HG03045 (cell line): Measurements from ENCODE around the gene CFAP77.

Source experiments
- ATAC-seq: cut with Tn5 transposase; IDR thresholded peaks from one replicate; pipeline ENCODE4 v1.9.1; 2021; ENCODE audit warnings: mild to moderate bottlenecking, moderate library complexity; ENCODE audit not compliant: unreplicated experiment

CFAP77 gene

DNA sequence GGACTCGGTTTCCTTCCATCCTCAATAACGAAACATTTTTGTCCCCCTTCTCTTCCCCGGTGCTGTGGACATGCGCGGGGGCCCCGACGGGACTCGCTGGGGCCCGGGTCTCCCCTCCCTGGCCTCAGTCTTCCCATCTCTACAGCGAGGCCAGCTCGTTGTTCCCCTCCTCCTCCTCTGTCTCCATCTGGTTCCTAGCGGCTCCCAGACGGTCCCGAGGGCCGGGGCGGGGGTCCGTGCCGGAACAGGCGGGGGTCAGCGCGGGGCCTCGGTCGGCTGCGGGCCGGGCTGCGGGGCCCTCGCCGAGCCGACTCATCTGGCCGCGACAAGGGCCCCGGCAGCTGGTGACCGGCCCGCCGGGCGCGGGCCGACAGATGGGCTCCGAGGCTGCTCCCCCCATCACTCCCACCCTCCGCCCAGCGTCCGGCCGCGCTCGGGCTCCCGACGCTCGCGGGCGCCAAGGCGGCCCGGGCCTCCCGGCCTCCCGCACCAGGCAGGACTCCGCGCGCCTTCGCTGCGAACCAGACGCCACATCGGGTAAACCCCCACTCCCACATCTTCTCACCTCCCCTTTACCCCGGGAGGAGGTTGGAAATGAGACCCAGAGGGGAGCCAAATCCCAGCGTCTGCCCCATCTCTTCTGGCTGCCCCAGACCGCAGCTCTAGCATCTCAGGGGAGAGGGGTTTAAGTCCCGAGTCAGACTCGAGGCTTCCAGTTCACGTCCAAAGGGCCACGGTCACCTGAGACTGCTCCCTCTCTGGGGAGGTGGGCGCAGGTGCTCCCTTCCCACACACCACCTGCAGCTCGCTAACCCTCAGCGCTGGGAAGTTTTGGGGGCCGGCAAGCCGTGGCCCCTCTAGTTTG lies 180.5 kb downstream of the CFAP77 start:
- no peak for ATAC-seq

DNA sequence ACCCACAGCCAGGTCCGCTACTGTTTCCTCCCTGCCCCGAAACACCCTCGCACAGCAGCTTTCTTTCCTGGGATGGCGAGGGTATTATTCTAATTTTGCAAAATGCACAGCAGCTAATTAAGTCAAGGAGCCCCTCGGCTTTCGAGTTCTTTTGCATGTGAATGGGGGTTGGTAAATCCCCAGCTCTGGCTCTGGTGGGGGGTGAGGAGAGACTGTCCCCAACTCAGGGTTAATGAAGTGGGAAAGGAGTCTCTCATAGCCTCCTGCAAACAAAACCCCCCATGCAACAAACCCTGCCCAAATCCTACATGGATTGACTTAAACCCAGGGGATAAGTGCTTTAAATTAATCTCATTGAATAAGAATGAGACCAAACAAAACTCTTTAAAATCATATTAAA lies 181.2 kb downstream of the CFAP77 start:
- no peak for ATAC-seq

DNA sequence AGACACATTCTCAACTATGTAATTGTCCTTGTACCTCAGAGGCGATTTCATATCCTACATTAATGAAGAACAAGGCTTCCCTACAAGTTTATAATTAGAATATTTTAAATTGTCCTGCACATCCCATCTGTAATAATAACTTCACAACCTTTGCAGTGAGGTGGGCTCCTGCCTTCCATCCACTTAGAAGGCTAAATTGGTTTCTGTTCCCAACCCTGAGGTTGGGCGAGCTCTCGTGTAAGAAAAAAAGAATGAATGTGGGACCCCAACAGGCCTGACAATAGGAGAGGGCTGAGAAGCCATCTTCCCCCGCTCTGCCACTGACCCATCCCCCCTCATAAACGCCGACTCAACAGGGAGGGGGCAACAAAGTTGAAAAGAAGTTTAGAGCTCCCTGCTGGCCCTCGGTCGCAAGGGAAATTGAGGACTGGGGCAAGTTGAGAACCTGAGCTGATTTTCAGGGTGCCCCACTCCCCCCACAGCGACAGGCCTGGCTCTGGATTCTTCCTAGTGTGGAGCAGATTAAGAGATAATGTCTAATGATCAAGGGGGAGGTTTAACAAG lies 181.8 kb downstream of the CFAP77 start:
- ATAC-seq, result no peak

DNA sequence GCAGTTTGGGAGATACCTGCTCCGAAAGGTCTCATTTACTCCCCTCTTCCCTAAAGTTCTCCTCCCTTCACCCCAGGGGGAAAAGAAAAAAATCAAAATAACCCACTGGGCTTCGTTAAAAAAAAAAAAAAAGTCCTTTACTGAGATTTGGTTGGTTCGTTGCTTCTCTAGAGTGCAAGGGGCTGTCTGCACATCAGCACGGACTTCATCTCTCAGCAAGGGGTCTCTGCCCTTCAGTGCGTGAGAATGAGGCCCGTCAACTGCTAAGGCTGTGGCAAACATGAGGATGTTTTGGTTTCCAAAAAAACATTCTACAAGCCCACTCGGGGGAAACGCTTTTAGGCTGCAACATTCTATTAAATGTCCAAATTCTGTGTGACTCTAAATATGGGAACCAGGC lies 182.4 kb downstream of the CFAP77 start:
- ATAC-seq, result no peak

DNA sequence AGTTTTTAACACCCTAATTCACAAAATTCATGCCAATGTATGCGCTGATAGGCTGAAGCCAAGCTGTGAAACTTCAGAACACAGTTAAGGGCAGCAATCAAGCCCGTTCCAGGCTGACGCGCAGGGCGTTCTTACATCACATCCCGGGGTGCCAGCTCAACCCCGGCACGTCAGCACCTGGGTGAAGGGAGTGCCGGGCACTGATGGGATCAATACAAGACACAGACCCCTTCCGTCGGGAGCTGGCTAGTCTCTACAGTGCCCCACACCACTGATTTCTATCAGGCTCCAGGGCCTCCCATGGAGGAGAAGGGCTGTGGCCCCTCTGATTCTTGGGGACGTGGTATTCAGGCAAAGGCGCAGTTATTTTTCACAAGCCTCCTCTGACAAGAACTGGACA lies 184.4 kb downstream of the CFAP77 start:
- ATAC-seq, result no peak

DNA sequence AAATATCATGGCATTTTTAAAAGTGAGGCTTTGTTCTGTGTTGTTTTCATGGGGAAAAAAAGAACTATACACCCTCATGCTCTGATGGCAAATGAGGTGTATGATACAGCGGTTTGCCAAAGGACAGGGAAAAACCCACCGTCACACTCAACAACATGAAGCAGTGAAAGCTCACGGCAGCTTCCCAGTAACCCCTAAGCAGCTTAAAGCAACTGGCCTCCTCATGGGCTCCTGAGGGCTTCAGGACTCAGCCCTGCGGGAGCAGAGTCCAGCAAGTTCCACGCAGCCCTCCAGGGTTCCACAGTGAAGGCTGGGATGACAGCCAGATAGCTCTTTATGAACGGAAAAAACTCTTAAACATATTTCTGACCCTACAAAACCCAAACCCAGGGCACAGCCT lies 185.3 kb downstream of the CFAP77 start:
- ATAC-seq, result no peak

DNA sequence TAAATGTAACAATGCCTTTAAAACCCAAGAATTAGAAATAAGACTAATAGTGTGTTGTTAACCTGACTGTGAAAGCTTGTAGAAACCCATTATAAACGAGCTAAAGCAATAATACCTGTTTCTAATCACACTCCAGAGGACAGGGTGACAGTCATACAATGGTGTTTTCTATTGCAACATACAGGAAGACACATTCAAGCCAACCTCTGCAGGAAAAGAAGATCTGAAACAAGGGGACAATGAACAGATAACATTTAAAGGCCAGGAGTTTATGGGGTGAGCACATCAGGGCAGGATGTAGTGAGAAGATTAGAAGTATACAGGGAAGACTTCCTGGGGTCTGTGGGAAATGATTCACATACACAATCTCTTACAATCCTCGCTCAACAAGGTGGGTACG lies 186.2 kb downstream of the CFAP77 start:
- ATAC-seq, result no peak

DNA sequence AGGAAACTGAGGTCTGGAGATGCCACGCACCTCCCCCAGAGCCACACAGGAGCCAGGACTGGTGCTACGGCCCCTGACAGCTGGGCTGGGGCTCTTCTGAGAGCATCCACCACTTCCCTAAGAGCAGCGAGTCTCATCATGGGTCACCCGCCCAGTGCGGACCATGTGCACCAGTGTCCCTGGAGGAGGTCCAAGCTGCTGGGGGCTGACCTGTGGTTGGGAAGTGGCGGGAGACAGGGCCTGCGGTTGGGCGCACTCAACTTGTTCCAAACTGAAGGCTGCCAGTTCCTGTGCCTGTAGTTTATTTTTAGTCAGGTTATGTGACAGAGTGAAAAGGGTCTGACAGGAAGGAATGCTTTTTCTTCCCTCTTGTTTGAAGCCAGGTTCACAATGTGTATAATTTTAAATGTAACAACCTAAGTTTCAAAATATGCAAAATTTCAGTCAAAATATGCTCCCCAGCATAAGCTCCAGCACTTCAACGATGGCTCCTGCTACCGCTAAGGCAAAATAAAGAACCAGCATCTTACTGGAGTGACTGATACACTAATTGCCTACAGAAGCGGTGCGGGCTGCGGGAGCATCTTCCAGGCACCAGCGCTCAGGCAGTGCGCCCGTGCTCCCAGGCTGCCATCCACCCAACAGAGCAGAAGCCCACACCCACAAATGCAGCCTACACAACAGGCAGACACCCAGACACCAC lies 187.2 kb downstream of the CFAP77 start:
- no peak for ATAC-seq

DNA sequence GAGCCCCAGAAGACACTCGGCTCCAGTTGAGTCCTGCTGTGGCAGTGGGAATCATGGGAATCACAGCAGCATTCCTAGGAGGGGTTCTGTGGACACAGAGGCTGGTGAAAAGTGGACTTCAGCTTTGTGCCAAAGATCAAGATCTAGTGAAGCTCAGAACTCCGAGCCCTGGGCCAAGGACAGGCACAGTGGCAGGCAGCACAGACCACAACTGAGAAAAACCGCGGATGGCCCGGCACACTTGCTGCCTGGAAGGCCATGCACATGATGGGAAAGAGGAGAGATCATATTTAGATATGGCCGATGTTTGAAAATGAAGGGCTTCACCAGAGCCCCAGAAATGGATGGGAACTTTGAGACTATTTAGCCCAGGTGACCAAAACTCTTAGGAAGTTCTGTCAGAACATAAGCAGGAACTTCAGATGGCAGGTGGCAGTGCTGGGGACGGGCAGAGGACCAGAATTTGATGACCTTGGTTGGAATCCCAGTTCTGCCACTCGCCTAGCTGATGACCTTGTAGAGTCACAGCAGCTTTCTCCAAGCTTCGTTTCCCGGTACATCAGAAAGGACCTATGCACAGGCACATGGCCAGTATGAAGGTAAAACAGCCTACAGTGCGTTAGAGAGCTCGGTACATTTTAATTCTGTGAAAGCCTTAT lies 190.4 kb downstream of the CFAP77 start:
- no peak for ATAC-seq

DNA sequence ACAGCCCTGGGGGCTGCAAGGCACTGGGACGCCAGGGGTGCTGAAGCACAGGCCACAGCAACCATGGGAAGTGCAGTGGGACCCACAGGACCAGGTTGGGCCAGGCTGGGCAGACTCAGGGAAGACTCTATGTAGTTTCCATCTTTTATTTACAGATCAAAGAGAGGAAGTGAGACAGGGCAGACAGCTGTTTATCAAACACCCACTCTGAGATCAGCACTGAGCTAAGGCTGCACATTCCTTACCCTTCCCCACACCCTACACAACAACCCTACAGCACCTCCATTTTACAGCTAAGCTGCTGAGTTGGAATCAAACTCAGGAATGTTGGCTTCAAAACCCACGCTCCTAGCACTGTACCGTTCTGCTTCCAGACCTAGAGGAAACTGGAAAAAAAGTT lies 192.2 kb downstream of the CFAP77 start:
- ATAC-seq, result no peak

DNA sequence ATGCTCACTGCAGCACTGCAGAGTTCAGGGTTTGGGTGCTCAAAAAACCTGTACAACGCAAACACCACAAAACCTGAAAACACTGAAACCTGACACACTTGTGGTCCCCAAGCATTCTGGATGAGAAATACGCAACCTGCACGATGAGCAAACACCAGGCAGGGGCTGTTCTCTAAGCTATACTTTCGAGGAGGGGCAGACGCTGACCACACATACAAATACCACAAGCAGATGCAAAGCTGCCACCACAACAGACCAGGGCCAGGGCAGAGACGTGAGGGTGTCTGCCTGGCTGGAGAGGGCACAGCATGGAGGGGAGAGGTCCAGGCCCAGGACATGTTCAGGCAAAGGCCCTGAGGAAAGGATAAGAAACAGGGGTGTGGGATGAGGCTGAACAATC lies 195.4 kb downstream of the CFAP77 start:
- no peak for ATAC-seq

DNA sequence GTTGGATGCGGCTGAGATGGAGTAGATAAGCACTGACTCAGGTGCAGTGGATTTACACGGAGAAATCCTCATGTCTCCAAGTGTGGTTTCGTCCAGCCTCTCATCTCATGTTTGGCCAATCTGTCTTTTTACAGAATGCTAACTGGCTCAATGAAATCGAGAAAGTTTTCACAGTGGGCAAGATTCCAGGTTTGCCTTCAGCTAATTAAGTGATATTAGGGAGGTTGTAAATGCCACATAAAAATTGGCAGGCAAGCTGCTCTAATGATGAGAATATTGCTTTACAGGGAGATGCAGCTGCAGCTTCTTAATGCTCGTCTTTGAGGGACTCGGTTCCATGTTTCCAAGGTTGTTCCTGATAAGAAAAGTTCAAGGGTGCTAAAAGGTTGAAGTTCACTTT lies 196.1 kb downstream of the CFAP77 start:
- ATAC-seq, result no peak

DNA sequence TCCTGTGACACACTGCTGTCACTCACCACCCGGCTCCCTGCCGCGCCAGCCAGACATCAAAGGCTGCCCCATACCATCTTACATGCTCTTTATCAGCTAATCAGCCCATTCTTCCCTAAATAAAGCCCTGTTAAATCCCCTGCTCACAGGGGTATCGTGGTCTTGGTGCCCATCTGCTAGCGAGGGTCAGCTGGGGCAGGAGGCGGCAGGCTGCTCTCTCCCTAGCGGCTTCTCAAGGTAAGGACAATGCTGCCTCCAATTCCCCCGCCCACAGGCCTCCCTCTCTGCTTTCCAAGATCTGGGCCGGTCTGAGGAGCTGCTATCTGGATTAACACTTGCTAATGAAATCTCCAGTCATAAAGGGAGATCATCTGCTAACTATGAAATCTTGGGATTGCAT lies 199.2 kb downstream of the CFAP77 start:
- no peak for ATAC-seq

DNA sequence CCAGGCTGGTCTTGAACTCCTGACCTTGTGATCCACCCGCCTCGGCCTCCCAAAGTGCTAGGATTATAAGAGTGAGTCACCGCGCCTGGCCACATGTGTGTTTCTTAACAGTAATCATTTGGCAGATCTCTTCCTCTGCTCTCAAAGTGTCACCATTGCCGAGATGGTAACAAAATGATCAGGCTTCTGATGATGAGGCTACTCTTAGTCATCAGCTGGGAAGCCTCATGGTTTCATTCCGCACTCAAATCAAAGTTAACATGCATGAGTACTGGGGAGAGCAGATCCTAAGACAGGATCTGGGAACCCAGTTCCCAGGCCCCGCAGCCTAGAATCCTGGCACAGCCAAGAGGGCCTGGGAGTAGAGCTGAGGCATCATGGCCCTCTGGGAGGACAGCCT lies 199.8 kb downstream of the CFAP77 start:
- no peak for ATAC-seq

DNA sequence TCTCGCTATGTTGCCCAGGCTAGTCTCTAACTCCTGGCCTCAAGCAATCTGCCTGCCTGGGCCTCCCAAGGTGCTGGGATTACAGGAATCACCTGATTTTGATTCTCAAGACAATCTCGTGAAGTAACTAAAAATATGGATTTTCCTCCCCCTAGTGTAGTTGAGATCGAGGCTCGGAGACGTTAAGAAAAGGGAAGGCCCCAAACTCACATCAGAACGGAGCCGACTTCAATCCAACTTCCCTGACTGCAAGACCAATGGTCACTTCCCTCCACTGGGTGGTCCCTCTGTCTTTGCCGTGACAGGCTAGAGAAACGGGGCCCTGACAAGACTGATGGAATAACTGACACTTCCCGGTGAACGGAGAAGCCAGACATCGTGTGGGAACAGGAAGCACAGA lies 200.7 kb downstream of the CFAP77 start:
- ATAC-seq, result no peak

DNA sequence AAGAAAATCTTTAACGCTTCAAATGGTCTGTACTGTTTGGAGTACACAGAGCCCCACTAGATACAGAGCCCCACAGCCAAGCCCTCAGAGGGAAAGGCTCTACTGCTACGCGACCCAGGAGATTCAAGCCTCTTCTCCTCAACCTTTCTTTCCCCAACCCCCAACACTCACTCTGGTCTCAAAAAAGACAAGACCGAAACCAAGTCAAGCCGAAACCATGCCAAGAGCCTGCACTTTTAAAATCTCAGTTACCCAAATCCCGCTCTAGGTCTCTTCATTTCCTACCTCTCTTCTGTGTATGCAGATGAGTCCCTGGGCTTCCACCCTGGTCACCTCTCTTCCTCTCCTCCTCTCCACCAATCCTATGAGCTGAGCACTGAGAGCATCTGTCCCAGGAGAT lies 204.3 kb downstream of the CFAP77 start:
- ATAC-seq, result no peak

DNA sequence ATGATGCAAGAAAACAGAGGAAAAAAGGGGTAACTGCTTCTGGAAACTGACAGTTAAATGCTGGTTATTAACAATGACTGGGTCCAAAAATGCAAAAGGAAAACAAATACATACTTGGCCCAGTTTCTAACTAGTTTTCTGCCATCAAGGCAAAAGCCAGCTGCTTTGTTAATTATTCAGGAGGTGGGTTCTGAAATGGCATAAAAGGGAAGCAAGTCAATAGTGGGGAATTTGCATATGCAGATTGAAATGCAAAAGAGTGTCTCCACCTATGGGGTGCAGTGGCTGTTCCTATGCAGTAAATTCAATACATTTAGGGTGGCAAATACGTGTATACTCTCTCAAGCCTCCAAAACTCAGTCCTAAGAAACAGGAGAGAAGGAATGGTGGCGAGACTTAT lies 205.8 kb downstream of the CFAP77 start:
- ATAC-seq, result no peak

DNA sequence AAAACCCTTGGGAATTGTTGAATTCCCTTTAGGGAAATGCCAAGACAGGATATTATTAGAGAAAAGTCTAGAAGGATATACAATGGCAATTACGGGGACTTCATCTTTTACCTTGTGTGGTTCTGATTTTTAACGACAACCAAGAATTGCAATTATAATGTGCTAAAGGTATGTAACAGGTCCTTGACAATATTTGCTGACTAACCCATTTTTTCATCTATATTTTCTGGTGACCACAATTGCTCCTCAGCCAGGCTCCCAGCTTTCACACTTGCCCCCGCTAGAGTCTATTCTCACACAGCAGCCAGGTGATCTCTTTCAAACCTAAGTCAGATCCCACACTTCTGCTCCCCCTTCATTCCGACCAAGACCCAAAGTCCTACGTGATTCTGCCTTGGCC lies 206.7 kb downstream of the CFAP77 start:
- ATAC-seq, result no peak

DNA sequence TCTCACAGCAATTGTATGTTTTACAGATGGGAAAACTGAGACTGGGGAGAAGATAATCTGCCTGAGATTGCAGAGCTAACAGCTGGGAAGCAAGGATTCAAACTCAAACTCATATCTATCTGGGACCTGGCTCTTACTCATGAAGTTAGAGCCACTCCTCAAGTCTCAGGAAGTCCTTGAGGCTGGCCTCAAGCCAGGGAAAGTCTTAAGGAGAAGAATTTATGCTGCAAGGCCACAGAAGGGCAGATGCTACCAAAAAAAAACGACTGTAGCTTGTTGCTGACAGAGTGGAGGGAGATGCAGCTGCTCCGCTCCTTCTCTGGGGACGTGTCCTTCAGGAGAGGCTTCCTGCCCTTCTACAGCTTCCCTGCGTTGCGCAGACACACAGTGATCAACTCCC lies 212.1 kb downstream of the CFAP77 start:
- no peak for ATAC-seq
